Activated CD8-positive, alpha-beta memory T cell treated with anti-CD3 and anti-CD28 coated beads for 1 hour (primary cell): Measurements from ENCODE around the gene PTPRN2.

Experiments
- DNase-seq, 2 donors: peaks; one replicate each; pipeline ENCODE4 v3.0.0-alpha.2; 2020; ENCODE audit warnings: low read depth in 1 of 2; ENCODE audit errors: extremely low read depth in 1 of 2

PTPRN2 gene

DNA sequence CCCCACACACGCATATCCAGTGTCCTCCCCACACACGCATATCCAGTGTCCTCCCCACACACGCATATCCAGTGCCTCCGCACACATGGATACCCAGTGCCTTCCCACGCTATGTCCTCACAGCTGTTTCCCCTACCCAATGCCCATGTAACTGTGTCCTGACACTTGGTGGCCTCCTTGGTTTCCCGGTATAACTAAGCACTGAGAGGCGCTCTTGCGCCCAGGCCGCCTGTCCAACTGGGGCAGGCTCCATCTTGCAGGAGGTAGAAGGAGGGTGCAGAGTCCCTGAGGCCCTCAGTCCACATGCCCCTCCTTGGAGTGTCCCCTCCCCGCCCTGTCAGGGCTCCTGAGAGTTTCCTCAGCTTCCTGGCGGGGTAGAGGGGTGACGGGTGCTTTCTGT, 715.2 kb downstream of the PTPRN2 start:
- DNase-seq = no peak

DNA sequence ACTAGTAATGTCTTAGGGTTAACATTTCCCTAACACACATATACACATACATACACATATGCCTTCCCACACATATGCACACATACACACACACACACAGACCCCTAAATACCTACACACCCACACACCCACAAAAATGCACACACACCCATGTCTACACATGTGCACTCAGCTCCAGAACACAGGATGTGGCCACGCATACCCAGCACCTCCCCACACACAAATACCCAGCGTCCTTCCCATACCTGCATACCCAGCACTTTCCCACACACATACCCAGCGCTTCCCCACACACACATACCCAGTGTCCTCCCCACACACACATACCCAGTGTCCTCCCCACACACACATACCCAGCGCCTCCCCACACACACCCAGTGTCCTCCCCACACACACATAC, 715.9 kb downstream of the PTPRN2 start:
- no peak for DNase-seq

DNA sequence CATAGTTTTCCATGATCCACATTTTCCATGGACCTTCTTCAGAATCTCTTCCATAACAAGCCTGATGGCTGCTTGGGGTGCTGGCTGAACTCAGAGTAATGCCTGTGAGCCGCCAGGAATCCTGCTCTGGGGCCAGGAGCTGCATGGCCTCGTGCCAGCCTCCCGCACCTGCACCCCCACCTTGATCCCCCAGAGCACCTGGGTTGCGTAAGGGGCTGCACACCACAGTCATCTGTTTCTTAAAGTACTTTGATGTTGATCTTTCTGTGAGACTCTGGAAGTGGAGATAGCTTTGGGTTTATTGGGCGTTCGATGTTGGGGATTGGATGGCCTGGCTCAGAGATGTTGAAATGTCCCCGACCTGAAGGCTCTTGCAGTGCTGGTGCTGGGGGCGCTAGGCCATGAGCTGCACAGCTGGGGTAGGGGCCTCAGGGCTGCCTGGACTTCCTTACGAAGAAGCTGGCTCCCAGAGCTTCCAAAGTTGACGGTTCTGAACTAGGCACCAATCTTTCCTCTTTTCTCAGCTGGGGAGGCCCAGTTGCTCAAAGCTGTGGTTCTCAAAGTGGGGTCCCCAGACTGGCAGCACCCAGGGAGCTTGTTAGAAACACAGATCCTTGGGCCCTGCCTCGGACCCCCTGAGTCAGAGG, 716.9 kb downstream of the PTPRN2 start:
- DNase-seq = no peak

DNA sequence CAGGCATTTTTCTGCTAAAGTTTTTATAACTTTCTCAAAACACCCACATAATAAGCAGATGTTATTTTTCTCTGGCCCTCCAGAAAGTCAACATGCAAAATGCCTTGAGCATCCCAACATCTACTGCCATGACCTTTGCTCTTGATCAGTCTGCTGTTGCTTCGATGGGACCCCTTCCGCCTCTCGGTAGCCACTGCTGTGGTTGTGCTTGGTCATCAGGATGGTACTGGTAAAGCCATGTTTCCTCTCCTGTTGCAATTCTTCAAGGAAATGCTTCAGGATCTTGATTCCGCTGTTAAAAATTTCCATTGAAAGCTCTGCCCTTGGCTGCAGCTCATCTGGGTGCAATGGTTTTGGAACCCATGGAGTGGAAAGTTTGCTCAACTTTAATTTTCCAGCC, 717.8 kb downstream of the PTPRN2 start:
- DNase-seq = no peak

DNA sequence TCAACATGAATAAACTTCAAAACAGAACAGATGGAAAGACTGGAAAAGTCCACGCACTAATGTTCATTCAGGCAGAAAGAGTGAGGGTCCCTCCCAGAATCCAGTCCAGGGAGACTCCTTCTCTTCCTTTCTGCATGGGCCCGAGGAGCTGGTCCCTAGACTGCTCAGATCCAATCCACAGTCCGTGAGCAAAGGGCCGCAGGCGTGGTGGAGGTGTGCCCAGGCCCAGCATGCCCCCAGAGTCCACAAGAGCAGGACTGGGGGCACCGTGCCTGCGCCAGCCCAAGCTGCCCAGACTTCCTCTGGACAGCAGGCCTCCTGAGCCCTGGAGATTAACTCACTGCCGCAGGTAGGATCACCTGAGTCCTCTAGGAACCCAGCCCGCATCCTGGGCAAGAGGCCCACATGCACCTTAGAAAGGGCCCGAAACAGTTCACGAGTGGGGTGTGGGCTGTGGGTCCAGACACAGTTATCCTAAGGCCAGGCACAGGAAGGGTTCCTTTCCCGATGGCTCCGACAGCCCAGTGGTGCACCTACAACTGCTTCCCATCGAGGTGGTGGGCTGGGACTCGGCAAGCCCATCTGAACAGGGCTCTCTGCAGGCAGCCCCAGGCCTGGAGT, 719.8 kb downstream of the PTPRN2 start:
- no peak for DNase-seq

DNA sequence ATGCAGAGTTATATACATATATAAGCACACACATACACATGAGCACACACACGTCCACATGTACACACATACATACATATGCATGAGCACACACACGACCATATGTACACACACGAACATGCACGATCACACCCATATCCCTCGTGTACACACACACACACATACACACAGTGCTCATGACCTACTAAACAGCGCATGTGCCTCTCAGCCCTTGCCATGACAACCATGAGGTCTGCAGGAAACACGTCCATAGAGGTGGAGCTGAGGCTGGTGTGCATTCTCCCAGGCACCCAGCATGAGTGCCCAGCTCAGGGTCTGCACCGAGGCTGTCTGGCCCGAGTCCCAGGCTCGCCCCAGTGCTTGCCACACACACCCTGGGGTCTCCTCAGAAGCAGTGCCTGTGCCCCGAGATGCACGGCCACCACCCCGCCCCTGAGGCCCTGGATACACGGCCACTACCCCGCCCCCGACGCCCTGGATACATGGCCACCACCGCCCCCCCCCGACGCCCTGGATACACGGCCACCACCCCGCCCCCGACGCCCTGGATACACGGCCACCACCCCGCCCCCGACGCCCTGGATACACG, 721.2 kb downstream of the PTPRN2 start:
- no peak for DNase-seq

DNA sequence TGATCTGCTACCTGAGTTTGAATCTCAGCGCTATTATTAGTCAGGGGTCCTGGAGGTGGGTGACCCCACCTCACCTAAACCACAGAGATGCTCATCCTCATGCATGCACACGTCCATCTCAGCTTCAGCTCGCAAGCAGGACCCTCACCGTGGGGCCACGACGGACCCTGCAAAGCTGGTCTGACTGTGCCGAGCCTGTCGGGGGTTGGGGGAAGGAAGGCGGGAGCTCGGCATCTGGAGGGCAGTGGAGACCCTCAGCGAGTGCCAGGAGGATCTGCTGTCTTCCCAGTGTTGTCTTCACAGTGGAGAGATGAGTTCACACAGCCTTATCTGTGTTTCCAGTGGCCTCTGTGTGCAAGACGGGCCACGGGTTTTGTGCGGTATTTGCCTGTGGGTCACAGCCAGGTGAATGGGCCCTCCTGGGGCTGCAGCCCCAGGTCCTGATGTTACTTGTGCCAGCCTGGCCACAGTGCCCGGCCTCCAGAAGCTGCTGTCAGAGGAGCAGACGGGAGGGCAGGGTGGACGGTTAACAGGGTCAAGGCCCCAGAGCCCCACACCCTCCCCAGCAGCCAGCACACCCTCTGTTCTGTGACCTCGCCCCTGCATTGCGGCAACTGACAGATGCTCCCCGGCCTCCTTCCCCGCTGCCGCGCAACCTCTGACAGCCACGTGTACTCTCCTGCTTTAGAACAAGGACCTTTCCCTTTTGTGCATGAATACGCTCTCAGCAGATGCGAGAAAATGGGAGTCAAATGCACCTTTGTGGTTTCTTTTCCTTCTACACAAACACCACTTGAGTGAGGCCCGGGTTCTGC, 722.1 kb downstream of the PTPRN2 start:
- DNase-seq = no peak

DNA sequence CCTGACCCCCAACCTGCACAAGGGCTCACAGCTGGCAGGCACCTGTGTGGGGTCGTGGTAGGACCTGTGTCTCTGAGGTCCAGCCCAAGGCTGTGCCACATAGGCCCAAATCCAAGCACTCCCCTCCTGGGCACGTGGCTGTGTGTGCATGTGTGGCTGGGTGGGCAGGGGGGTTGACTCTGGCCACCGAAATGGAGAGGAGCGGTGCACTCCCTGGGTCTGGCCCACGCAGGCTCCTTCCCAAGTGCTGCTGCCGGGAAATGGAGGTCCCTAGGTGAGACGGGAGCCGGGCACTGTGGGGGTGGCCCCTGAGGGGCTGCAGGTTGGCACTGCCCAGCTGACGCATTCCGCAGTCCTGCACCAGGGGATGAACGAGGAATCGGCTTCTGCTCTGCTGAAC, 722.7 kb downstream of the PTPRN2 start:
- DNase-seq = no peak

DNA sequence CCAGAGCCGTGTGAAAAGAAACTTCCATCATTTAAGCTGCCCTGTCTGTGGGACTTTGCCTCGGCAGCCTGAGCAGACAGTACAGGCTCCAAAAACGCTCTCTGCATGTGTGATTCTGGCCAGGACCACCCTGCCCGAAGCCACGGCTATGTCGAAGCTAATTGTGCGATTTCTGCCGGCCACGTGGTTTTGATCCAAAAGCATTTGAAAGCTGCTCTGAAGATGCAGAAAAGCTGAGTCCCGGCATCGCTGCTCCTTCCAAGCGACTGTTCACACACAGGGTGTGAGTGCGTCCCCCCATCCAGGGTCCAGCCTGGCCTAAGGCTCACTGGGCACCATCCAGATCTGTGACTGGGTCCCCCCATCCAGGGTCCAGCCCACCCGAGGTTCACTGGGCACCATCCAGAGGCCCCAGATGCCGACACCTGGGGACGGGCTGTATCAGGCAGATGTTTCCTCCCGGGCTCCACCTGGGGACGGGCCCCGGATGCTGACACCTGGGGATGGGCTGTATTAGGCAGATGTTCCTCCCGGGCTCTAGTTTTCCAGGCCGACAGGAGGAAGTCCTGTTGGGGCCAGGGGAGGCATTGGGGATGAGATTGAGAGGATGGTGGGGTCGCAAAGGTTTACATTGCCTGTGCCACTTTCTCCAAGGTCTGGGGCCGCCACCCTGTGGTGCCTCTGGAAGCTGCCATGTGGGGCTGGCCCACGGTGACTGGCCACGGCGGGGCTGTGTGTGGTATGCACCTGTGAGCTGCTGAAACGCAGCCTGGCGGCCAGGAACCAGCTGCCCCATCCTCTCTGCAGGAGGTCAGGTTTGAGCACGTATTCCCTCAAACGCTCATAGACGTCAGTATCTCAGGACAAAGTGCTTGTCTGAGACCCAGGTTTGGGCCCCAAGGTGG, 723.5 kb downstream of the PTPRN2 start:
- DNase-seq = no peak

DNA sequence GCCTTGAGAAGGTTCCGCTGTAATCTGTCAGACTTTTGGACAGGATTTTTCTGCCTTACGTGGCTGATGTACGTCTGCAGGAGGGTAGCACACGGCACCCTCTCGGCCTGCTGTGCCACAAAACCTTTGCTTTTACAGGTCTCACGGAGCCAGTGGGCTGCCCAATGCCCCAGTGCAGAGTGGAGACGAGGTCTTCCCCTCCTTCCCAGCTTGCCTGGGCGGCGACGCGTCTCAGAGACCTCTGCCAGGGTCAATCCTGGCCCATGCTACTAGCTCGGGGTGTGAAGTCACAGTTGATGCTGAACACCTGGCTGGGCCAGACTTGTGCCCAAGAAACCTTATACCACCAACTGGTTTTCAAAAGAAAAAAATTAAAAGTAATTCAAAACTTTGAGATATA, 724.4 kb downstream of the PTPRN2 start:
- DNase-seq = no peak

DNA sequence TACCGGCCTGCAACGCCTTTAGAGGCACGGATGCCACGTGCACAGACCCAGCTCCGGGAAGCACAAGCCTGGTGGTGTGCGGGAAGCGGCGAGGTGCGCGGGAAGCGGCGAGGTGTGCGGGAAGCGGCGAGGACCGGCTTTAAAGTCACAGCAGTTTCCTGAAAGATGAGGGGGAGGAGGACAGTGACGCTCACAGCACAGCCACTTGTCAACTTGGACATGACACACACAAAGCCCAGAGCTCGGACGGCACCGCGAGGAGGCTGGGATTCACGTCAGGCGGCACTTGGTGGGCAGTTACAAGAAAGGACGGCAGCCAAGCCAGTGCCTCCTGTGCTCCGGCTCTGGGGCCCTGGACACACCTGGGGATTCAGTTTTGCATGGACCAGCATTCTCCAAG, 724.9 kb downstream of the PTPRN2 start:
- no peak for DNase-seq

DNA sequence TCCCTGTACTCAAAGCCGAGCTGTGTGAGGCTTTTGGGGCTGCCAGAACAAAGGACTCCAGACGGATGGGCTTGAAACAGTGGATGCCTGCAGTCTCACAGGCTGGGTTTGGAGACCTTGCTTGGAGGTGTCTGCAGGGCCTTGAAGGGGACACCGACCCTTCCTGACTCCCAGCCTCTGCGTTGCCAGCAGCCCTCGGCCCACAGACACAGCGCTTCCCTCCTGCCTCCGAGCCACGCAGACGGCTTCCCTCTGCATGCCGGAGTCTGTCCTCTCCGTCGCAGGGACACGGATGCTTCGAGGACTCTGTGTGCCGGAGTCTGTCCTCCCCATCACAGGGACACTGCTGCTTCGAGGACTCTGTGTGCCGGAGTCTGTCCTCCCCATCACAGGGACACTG, 726.1 kb downstream of the PTPRN2 start:
- no peak for DNase-seq

DNA sequence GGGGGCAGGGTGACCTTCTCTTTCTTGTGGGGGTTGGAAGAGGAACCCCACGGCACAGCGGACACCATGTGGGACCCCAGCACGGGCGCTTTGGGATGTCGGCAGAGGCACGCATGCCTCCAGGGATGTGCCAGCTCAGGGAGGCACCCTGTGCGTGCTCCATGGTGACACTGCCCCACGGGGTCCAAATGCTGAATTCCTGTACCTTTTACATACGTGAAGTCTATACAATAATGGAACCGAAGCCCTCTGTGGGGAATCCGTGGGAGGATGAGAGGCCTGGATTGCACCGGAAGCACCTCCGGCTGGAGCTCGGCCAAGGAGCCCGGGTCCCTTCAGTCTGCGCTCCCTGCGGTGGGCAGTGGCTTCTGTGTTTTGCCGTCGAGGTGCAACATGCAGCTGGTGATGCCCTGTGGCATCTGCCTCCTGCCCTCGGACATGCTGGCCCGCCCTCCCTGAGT, 726.6 kb downstream of the PTPRN2 start:
- DNase-seq = no peak

DNA sequence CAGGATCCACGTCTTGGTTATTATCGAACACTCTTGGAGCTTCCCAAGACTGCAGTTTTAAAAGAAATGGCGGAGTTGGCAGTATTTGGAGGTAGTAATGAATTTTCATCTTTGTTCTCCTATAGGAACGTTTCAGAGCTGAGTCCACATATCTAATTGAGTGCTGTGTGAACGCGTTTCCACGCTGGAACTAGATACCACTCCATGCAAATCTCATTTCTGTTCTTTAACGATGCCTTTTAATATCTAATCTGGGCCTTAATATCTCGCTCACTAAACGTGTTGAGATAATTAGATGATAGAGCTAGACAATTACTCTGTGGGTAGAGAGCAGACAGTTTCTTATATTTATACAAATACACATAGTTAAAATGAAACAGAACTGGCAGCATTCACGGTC, 727.2 kb downstream of the PTPRN2 start:
- no peak for DNase-seq

DNA sequence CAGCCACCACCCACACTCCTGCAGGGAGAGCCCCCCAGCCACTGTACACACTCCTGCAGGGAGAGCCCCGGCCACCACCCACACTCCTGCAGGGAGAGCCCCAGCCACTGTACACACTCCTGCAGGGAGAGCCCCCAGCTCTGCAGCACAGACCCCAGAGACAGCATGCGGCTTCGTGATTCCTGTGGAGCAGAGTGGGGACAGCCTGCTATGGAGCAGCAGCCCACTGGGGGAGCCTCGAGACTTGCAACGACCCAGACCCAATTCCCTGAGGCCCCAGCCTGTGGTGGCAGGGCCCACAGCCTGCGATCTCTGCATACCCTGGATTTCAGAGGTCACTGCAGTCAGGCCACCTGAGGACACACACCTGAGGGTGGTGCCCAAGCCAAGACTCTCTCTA, 727.7 kb downstream of the PTPRN2 start:
- DNase-seq = no peak

DNA sequence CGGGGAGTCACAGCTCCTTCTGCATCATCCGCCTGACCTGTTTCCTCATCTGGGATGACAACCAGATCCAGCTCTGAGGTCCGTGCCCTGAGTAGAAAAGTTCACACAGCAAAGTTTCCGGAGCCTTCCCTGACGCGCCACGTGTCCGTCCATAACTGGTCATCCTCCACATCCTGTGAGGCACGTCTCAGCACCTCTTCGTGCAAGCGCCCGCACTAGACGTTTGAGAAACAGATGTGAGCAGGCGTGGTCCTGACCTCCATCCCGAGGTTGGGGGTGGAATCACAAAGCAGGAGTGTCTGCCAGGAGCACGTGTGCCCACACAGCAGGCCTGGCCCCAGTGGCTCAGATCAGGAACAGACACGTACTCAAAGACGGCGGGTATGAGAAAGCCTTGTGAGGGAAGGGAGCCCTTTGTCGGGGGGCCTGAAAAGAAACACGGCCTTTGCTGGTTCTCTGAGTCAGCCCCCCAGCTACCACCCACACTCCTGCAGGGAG, 730.0 kb downstream of the PTPRN2 start:
- DNase-seq = no peak

DNA sequence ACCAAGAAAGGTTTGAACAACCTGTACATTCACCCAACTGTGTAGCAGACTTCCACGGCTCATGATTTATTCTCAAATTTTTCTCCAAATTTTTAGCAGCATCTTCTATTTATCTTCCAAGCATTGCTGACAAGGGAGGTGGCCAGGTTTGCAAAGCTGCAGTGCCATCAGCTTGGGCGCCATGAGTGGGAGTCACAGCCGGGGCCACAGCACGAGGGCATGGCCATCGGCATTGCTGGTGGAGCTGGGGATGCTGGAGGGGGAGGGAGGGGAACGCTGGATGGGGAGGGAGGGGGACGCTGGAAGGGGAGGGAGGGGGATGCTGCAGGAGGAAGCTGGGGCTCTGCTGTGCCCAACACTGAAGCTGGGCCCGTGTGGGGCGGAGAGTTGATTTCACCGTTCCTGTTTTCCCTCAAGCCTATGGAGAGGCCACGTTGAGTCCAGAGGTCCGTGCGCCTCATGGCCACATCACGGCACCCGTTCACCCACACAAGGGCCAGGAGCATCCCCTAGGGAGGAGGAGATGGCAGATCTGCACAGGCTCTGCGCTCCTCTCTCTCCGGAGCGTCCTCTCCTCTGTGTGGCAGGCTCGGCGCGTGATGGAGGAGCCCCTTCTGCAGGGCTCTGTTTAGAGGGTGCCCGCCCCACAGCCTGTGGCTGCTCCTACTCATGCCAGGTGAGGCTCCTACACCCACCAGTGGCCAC, 730.6 kb downstream of the PTPRN2 start:
- DNase-seq = no peak

DNA sequence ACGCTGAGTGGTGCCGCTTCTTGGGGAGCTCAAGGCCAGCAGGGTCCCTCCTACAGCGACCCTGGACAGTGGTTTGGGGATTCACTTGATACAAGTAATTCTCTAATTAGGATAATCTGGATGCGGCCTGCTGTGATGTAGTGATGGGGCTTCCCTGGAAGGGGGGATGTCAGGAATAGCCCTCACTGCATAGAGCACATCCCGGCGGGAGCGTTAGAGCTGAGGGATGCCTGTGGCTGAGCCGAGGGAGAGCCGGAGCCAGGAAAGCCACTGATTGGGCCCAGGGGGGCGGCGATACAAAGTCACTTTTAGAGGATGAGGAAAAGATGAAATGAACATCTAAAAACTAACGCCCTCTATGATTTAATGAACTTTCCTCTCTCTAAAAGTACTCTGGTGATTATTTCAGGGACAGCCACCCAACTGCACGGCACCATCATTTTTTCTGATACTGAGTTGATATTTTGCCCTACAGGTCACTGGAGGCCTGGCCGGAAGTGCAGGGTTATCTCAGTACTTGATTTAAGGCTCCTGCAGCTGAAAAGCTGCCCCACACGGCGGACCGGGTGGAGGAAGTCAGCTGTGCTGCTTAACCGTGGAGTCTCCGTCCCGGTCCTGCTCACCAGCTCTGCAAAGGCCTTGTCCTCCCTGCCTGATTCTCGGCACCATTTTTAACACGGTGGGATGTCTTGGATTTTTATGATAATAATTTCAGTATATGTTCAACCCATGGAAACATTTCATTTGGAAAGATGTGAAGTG, 732.0 kb downstream of the PTPRN2 start:
- DNase-seq = no peak

DNA sequence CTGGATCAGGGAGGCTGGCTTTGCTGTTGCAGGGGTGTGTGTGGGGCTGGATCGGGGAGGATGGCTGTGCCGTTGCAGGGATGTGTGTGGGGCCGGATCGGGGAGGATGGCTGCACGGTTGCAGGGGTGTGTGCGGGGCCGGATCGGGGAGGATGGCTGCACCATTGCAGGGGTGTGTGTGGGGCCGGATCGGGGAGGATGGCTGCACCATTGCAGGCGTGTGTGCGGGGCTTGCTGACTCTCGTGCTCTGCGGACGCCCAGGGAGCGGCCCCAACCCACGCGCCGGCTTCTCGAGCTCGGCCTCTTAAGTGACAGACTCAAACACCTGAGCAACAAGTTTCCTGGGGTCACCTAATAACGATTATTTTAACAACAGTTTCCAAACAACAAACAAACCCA, 732.6 kb downstream of the PTPRN2 start:
- DNase-seq = no peak
